GM19328 (cell line): ENCODE measurements around the gene RECQL5.

Experiments used
- ATAC-seq: cut with Tn5 transposase; IDR thresholded peaks from one replicate; pipeline ENCODE4 v1.9.1; 2021; ENCODE audit warnings: mild to moderate bottlenecking, moderate library complexity; ENCODE audit not compliant: unreplicated experiment

Gene RECQL5

DNA sequence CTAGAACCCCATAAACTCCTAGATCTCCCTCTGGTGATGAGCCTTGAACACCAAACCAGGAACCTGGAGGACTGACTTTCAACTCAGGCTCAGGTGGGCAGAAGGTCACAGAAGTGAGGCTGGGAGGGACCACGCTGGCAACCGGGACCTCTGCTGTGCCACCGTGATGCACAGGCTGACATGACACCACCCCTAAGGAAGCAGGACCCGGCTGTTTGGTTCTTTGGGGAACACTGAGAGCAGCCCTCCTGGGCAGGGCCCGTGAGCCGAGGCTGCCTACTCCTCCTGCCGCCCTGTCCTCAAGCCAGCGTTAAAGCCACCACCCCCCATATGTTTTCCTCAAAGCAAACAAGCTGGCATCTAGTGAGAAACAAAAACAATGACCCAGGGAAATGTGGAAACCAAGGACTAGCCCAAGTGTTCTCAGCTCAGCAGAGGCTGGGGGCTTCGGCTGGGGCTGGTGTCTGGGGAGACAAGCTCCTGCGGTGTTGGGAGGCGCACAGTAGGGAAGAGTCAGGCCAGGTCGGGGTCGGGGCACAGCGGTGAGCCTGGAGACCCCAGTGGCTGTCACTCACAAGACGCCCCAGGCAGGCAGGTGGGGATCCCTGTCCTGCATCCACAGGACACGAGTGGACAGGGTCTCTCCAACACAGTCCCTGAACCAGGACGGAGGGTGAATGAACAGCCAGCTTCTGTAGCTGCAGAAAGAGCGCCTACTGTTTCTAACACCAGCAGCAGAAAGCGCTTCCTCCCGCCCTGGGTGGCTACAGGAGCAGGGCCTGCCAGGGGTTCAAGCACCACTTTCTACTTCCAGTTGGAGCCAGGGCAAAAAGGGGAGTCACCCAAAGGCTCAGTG, 32.0 kb downstream of the RECQL5 start:
- no peak for ATAC-seq

GRCh38 chr17:75634376-75634740, 32.6 kb downstream of the RECQL5 start:
- no peak for ATAC-seq

GRCh38 chr17:75633486-75634375, 33.2 kb downstream of the RECQL5 start:
- ATAC-seq: no peak

DNA sequence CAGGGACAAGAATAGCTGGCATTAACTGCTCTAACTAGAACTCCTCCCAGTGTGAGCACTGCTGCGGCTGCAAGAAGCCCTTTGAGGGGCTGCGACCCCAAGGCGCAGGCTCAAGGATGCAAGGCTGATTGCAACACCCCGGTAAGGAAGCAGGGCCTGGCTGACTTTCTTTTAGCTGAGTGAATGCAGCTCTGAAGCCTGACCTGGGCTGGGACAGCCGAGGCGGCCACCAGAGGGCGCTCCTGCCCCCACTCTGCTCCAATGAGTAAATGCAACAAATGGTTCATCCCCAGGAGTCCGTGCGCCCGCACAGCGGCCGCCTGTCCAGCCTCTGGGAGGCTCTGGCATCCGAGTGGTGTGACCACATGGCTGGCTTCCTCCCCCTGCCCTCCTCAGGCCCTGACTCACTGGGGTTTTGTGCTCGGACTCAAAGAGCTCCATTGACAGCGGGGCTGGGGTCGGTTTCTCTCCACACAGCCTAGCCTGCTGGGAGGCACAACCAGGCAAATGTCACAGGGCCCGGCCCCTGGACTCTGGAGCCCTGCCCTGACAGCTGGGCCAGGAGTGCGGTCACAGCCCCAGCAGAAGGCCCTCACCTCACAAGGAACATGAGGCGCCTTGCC, 34.0 kb downstream of the RECQL5 start, which contains the start of gene SMIM5:
Gene SMIM5, plus strand, starts transcription at position 572 of the 623 bp plus-strand sequence. CDS start 6,768 bp downstream, outside the sequence.
- peak; percentile 54 for ATAC-seq

DNA sequence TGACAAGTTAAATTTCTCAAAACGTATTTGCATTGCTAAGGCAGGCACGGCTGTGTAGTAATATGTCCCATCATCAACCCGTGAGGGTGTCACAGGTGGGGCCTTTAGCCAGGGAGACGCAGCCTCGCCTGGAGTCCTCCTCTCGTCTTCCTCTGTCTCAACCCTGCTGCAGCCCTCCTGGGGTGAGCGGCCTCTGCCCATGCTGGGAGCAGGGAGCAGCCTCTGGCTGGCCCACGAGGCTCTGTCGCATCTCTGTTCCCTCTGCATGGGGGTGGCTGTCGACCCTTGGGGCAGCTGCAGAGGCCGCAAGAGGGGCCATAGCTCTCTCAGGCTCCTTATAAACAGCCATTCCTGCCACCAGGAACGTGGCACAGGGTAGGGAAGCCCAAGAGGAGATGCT, 34.5 kb downstream of the RECQL5 start:
- no peak for ATAC-seq

DNA sequence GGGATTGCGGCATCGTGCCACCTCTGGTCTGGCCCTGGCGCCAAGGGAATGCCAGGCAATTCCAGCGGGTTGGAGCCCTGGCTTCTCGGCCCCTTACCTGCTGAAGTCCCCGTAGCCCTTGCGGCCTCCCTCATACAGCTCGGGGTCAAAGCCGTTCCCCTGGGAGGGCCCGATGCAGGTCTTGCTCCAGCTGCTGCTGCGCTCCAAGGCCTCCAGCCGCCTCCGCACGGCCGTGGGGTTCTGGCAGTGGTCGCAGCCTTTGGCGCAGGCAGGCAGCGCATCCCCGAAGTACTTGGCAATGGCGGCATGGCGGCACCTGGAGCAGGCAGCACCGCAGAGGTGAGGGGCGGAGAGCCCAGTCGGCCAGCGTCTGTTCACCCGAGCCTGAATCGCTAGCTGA, 35.6 kb downstream of the RECQL5 start:
- no peak for ATAC-seq

GRCh38 chr17:75630071-75630917, 36.7 kb downstream of the RECQL5 start:
- no peak for ATAC-seq

GRCh38 chr17:75629157-75629556, 37.8 kb downstream of the RECQL5 start:
- no peak for ATAC-seq

GRCh38 chr17:75628425-75628824, 38.5 kb downstream of the RECQL5 start:
- ATAC-seq: no peak

DNA sequence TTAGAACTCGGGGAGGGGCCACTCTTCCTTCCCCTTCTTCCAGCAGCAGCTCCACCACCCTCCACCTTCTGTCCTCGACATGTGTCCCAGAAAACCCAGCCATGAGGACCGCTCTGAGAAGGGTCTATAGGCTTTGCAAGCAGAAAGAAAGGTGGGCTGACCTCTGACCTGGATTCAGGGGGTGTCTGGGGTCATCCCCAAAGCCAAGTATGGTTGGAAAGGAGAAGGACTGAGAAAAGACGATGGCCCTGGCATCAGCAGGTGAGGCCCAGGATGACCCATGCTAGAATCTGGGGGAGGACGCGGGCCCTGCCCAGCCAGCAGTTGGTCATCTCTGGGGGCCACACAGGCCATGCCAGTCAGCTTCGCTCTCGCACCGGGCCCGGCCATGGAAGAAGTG, 39.9 kb downstream of the RECQL5 start:
- no peak for ATAC-seq

GRCh38 chr17:75626496-75627038, 40.4 kb downstream of the RECQL5 start:
- no peak for ATAC-seq

GRCh38 chr17:75625813-75626486, 41.0 kb downstream of the RECQL5 start:
- ATAC-seq: no peak

DNA sequence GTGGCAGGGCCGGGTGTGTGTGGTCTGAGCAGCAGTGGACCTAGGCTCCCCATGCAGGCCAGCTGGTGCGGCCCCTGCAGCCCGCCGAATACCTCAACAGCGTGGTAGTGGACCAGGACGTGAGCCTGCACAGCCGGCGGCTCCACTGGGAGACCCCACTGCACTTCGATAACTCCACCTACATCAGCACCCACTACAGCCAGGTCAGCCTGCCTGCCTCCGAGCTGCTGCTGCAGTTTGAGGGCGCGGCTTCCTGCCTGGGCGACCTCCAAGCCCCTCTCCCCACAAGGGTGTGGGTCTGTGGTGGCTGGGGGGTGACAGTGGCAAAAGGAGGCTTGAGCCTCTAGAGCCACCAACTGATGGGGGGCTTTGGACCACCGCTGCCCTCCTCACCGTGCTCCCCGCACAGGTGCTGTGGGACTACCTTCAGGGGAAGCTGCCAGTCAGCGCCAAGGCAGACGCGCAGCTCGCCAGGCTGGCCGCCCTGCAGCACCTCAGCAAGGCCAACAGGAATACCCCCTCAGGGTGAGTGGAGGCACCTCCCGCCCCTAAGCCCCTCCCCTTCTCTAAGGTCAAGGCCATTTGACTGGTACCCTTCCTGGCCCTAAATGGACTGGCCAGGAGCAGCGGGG, 42.1 kb downstream of the RECQL5 start:
- no peak for ATAC-seq

- no peak for ATAC-seq
Measured at GRCh38 chr17:75624021-75624420, 42.9 kb downstream of the RECQL5 start.

- no peak for ATAC-seq
Measured at GRCh38 chr17:75623386-75623785, 43.6 kb downstream of the RECQL5 start.

DNA sequence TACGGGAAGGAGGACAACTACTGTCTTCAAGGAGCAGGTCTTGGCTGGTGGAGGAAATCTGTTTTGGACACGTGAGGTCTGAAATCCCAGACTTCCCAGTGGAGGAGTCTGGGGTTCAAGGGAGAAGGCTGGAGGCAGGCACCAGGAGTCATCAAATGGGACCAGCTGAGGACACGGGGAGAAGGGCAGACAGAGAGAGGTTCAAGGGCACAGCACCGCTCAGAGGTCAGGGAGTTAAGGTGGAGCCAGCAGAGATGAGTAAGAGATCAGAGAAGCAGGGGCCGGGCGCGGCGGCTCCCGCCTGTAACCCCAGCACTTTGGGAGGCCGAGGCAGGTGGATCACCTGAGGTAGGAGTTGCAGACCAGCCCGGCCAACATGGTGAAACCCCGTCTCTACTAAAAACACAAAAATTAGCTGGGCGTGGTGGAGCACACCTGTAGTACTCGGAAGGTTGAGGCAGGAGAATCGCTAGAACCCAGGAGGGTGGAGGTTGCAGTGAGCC, 44.1 kb downstream of the RECQL5 start:
- ATAC-seq: no peak

GRCh38 chr17:75622076-75622475, 44.9 kb downstream of the RECQL5 start:
- no peak for ATAC-seq

GRCh38 chr17:75621489-75621888, 45.5 kb downstream of the RECQL5 start:
- ATAC-seq: no peak
